Measurements from ENCODE around the gene POMT2. TPM values are rescaled to one million over a fixed set of nuclear protein-coding genes. Genes with fewer than 3 reads are reported as not detected.

Gene POMT2, protein sequence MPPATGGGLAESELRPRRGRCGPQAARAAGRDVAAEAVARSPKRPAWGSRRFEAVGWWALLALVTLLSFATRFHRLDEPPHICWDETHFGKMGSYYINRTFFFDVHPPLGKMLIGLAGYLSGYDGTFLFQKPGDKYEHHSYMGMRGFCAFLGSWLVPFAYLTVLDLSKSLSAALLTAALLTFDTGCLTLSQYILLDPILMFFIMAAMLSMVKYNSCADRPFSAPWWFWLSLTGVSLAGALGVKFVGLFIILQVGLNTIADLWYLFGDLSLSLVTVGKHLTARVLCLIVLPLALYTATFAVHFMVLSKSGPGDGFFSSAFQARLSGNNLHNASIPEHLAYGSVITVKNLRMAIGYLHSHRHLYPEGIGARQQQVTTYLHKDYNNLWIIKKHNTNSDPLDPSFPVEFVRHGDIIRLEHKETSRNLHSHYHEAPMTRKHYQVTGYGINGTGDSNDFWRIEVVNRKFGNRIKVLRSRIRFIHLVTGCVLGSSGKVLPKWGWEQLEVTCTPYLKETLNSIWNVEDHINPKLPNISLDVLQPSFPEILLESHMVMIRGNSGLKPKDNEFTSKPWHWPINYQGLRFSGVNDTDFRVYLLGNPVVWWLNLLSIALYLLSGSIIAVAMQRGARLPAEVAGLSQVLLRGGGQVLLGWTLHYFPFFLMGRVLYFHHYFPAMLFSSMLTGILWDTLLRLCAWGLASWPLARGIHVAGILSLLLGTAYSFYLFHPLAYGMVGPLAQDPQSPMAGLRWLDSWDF
- total RNA-seq (10 to 100 TPM; 15.6 to 23.4 TPM), polyA plus RNA-seq (10 to 100 TPM in 1 of 2 donors, 1 to 10 TPM in 1; 3.1 to 20.3 TPM)
- long read RNA-seq, donor 1, full-length matches to known transcripts, result 1 of 5 reads
- long read RNA-seq, donor 1, partial matches to known transcripts, result 1 of 5 reads
- long read RNA-seq, donor 1, other reads (novel, unspliced or antisense), result 3 of 5 reads
- long read RNA-seq, donor 2, partial matches to known transcripts, result 3 of 7 reads
- long read RNA-seq, donor 2, other reads (novel, unspliced or antisense), result 4 of 7 reads

GRCh38 chr14:77320238-77320935, at the start of gene POMT2:
POMT2 (minus strand) TSS chr14:77320883; CDS start chr14:77320681, 202 bp downstream.
- peak within 1 kb of the TSS; percentile 49 to 94 for H3K27ac ChIP-seq (ENCODE audit: low read depth in 1 of 2, low read length in 2 of 2)
- ATAC-seq (ENCODE audit: low FRiP score), result peak; percentile 90
- H3K4me1 ChIP-seq (ENCODE audit: control insufficient read depth in 1 of 2, insufficient read depth in 2 of 2, low read length in 2 of 2), result no peaks in the 10 kb centered on the region
- 0 to 1% methylated on average over 50 to 69 of the region's 69 CpGs for WGBS, 2 donors
- no peaks in the 10 kb centered on the region for H3K36me3 ChIP-seq (ENCODE audit: control insufficient read depth in 1 of 2, insufficient read depth in 2 of 2, low read length in 1 of 2)
- intact Hi-C loops (cut with DNase I), result loop anchor here (5.0 kb wide), 1 partner anchor 137 kb away; the partner anchor contains the start of genes AHSA1 (in 2 of the 2) and VIPAS39 (in 2 of the 2)
- no peaks in the 10 kb centered on the region for H3K27me3 ChIP-seq (ENCODE audit: control insufficient read depth in 1 of 2, insufficient read depth in 2 of 2, low read length in 1 of 2)
- H3K4me3 ChIP-seq (ENCODE audit: low read length in 2 of 2), result peak within 1 kb of the TSS; percentile 87 to 93
- no peaks in the 10 kb centered on the region for H3K9me3 ChIP-seq (ENCODE audit: control insufficient read depth, low read length)
- DNase-seq, result peak; percentile 96 to 97

DNA sequence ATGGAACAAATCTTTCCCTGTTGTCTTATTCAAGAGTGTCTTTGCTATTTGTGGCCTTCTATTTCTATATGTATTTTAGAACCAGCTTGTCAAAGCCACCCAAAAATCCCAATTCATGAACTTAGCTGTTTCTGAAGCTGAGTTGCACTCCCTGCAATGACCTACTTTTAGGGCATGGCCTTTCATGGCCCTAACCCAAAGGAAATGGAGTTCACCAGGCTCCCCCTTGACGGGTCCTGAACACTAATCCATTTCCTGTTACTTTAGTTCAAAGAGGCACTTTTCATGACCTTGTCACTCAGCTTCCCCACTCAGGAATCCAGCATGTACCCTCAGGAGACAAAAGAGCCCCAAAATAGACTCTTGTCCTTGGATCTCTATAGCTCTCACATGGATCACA, 48.6 kb upstream of the POMT2 start:
- ATAC-seq (ENCODE audit: low FRiP score) (no peak), DNase-seq (no peak)
- H3K27me3 ChIP-seq (ENCODE audit: control insufficient read depth in 1 of 2, insufficient read depth in 2 of 2, low read length in 1 of 2), result no peaks in the 10 kb centered on the region
- no peaks in the 10 kb centered on the region for H3K9me3 ChIP-seq (ENCODE audit: control insufficient read depth, low read length)
- intact Hi-C loops (cut with DNase I), result no loop called here
- no peak overlapping the region for H3K27ac ChIP-seq (ENCODE audit: low read depth in 1 of 2, low read length in 2 of 2)
- H3K4me1 ChIP-seq (ENCODE audit: control insufficient read depth in 1 of 2, insufficient read depth in 2 of 2, low read length in 2 of 2), result no peaks in the 10 kb centered on the region
- H3K36me3 ChIP-seq (ENCODE audit: control insufficient read depth in 1 of 2, insufficient read depth in 2 of 2, low read length in 1 of 2), result no peaks in the 10 kb centered on the region
- 80 to 86% methylated on average over 1 of the region's 1 CpG for WGBS, 2 donors
- H3K4me3 ChIP-seq (ENCODE audit: low read length in 2 of 2), result no peak overlapping the region

- no peak overlapping the region for H3K4me3 ChIP-seq (ENCODE audit: low read length in 2 of 2)
- intact Hi-C loops (cut with DNase I), result no loop called here
- H3K36me3 ChIP-seq (ENCODE audit: control insufficient read depth in 1 of 2, insufficient read depth in 2 of 2, low read length in 1 of 2), result no peaks in the 10 kb centered on the region
- H3K27ac ChIP-seq (ENCODE audit: low read depth in 1 of 2, low read length in 2 of 2), result no peak overlapping the region
- DNase-seq (no peak), ATAC-seq (ENCODE audit: low FRiP score) (no peak)
- H3K27me3 ChIP-seq (ENCODE audit: control insufficient read depth in 1 of 2, insufficient read depth in 2 of 2, low read length in 1 of 2), result no peaks in the 10 kb centered on the region
- H3K4me1 ChIP-seq (ENCODE audit: control insufficient read depth in 1 of 2, insufficient read depth in 2 of 2, low read length in 2 of 2), result no peaks in the 10 kb centered on the region
- no peaks in the 10 kb centered on the region for H3K9me3 ChIP-seq (ENCODE audit: control insufficient read depth, low read length)
- 86 to 89% methylated on average over 3 of the region's 3 CpGs for WGBS, 2 donors
Observed at GRCh38 chr14:77364146-77364545, 43.5 kb upstream of the POMT2 start.

DNA sequence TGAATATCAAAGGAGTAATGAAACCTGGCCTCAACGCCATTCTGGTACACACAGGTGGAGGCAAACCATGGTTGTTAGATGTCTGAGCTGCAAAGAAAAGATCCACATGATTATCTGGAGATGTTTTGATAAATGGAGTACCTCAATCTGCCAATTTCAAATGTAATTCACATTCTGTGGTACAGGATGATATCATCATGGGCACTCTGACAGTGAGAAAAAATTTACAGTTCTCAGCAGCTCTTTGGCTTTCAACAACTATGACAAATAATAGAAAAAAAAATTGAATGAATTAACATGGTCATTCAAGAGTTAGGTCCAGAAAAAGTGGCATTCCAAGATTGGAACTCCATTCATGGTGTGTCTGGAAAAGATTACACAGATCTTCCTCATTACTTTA, 38.9 kb upstream of the POMT2 start:
- intact Hi-C loops (cut with DNase I), result no loop called here
- ATAC-seq (ENCODE audit: low FRiP score), result no peak
- Histone ChIP-seq H3K4me1 (ENCODE audit: control insufficient read depth in 1 of 2, insufficient read depth in 2 of 2, low read length in 2 of 2) (no peaks in the 10 kb centered on the region), H3K27me3 (ENCODE audit: control insufficient read depth in 1 of 2, insufficient read depth in 2 of 2, low read length in 1 of 2) (no peaks in the 10 kb centered on the region), H3K27ac (ENCODE audit: low read depth in 1 of 2, low read length in 2 of 2) (no peak overlapping the region), H3K9me3 (ENCODE audit: control insufficient read depth, low read length) (no peaks in the 10 kb centered on the region), H3K36me3 (ENCODE audit: control insufficient read depth in 1 of 2, insufficient read depth in 2 of 2, low read length in 1 of 2) (no peaks in the 10 kb centered on the region), H3K4me3 (ENCODE audit: low read length in 2 of 2) (no peak overlapping the region)
- DNase-seq, result no peak
- 97 to 98% methylated on average over 1 of the region's 1 CpG for WGBS, 2 donors

- H3K27me3 ChIP-seq (ENCODE audit: control insufficient read depth in 1 of 2, insufficient read depth in 2 of 2, low read length in 1 of 2), result no peaks in the 10 kb centered on the region
- DNase-seq (no peak), ATAC-seq (ENCODE audit: low FRiP score) (no peak)
- H3K4me1 ChIP-seq (ENCODE audit: control insufficient read depth in 1 of 2, insufficient read depth in 2 of 2, low read length in 2 of 2), result no peaks in the 10 kb centered on the region
- 92 to 93% methylated on average over 4 of the region's 4 CpGs for WGBS, 2 donors
- no peaks in the 10 kb centered on the region for H3K36me3 ChIP-seq (ENCODE audit: control insufficient read depth in 1 of 2, insufficient read depth in 2 of 2, low read length in 1 of 2)
- intact Hi-C loops (cut with DNase I), result no loop called here
- no peak overlapping the region for H3K4me3 ChIP-seq (ENCODE audit: low read length in 2 of 2)
- H3K9me3 ChIP-seq (ENCODE audit: control insufficient read depth, low read length), result no peaks in the 10 kb centered on the region
- H3K27ac ChIP-seq (ENCODE audit: low read depth in 1 of 2, low read length in 2 of 2), result no peak overlapping the region
Observed at GRCh38 chr14:77356899-77357298, 36.2 kb upstream of the POMT2 start.

DNA sequence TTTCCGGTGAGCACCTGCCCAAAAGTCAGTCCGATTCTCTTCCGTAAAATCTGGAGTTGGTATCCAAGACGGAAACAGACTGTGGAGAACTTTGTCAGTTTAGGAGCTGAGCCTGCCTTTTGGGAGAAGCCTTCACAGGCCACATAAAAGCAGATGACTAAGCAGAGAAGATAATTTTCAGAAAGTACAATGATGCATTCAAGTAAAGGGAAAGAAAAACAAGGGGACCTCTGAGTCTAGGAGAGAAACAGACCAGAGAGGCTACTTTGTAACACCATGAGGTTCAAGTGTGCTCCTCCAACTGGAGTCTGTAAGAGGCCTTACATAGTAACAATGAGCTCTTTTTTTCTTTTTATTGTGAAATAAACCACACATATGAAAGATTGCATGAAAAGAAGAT, 35.1 kb upstream of the POMT2 start:
- Histone ChIP-seq H3K4me3 (ENCODE audit: low read length in 2 of 2) (no peak overlapping the region), H3K27me3 (ENCODE audit: control insufficient read depth in 1 of 2, insufficient read depth in 2 of 2, low read length in 1 of 2) (no peaks in the 10 kb centered on the region), H3K27ac (ENCODE audit: low read depth in 1 of 2, low read length in 2 of 2) (no peak overlapping the region), H3K36me3 (ENCODE audit: control insufficient read depth in 1 of 2, insufficient read depth in 2 of 2, low read length in 1 of 2) (no peaks in the 10 kb centered on the region), H3K4me1 (ENCODE audit: control insufficient read depth in 1 of 2, insufficient read depth in 2 of 2, low read length in 2 of 2) (no peaks in the 10 kb centered on the region), H3K9me3 (ENCODE audit: control insufficient read depth, low read length) (no peaks in the 10 kb centered on the region)
- no peak for DNase-seq
- no peak for ATAC-seq (ENCODE audit: low FRiP score)
- intact Hi-C loops (cut with DNase I), result no loop called here
- WGBS, 2 donors, result 97 to 99% methylated on average over 4 of the region's 4 CpGs

- no peak for ATAC-seq (ENCODE audit: low FRiP score)
- intact Hi-C loops (cut with DNase I), result no loop called here
- no peak overlapping the region for H3K27ac ChIP-seq (ENCODE audit: low read depth in 1 of 2, low read length in 2 of 2)
- H3K36me3 ChIP-seq (ENCODE audit: control insufficient read depth in 1 of 2, insufficient read depth in 2 of 2, low read length in 1 of 2), result no peaks in the 10 kb centered on the region
- 88 to 89% methylated on average over 5 of the region's 5 CpGs for WGBS, 2 donors
- no peaks in the 10 kb centered on the region for H3K9me3 ChIP-seq (ENCODE audit: control insufficient read depth, low read length)
- no peaks in the 10 kb centered on the region for H3K4me1 ChIP-seq (ENCODE audit: control insufficient read depth in 1 of 2, insufficient read depth in 2 of 2, low read length in 2 of 2)
- H3K4me3 ChIP-seq (ENCODE audit: low read length in 2 of 2), result no peak overlapping the region
- no peak for DNase-seq
- H3K27me3 ChIP-seq (ENCODE audit: control insufficient read depth in 1 of 2, insufficient read depth in 2 of 2, low read length in 1 of 2), result no peaks in the 10 kb centered on the region
Observed at GRCh38 chr14:77353469-77354141, 32.9 kb upstream of the POMT2 start.

DNA sequence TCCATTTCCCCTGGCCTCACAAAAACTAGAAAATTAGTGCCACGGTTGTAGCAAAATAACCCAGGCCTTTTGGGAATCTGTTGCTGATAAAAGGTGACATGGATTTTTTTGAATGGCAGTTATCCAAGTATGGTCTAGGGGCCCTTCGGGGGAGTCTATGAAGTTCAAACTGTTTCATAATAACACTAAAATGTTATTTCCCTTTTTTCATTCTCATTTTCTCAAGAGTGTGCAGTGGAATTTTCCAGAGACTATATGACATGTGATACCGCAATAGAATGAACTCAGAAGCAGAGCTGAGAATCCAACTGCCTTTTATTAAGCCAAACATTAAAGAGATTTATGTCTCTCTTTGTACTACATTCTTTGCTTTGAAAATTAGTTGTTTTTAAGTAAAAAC, 27.1 kb upstream of the POMT2 start:
- H3K27me3 ChIP-seq (ENCODE audit: control insufficient read depth in 1 of 2, insufficient read depth in 2 of 2, low read length in 1 of 2), result no peaks in the 10 kb centered on the region
- intact Hi-C loops (cut with DNase I), result no loop called here
- no peak overlapping the region for H3K27ac ChIP-seq (ENCODE audit: low read depth in 1 of 2, low read length in 2 of 2)
- 62 to 75% methylated on average over 3 of the region's 3 CpGs for WGBS, 2 donors
- H3K4me1 ChIP-seq (ENCODE audit: control insufficient read depth in 1 of 2, insufficient read depth in 2 of 2, low read length in 2 of 2), result no peaks in the 10 kb centered on the region
- H3K9me3 ChIP-seq (ENCODE audit: control insufficient read depth, low read length), result no peaks in the 10 kb centered on the region
- peaks cover 0 to 4% of the 10 kb centered on the region in 2 donors for H3K36me3 ChIP-seq (ENCODE audit: control insufficient read depth in 1 of 2, insufficient read depth in 2 of 2, low read length in 1 of 2)
- ATAC-seq (ENCODE audit: low FRiP score), result no peak
- DNase-seq, result no peak
- no peak overlapping the region for H3K4me3 ChIP-seq (ENCODE audit: low read length in 2 of 2)
